ENCODE measurements around the gene CAPN12.

DNA sequence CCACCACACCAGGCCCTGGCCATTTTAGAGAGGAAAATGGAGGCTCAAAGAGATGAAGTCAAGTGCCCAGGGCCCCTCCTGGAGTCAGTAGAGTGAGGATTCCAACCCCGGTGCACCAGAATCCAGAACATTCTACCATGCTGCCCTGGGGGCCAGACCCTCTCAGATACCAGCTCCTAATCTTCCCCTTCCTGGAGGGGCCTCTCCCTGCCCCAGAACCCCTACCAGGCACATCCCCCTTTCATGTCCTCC lies 11.1 kb downstream of the CAPN12 start:
- TF ChIP-seq, protein P1, sequence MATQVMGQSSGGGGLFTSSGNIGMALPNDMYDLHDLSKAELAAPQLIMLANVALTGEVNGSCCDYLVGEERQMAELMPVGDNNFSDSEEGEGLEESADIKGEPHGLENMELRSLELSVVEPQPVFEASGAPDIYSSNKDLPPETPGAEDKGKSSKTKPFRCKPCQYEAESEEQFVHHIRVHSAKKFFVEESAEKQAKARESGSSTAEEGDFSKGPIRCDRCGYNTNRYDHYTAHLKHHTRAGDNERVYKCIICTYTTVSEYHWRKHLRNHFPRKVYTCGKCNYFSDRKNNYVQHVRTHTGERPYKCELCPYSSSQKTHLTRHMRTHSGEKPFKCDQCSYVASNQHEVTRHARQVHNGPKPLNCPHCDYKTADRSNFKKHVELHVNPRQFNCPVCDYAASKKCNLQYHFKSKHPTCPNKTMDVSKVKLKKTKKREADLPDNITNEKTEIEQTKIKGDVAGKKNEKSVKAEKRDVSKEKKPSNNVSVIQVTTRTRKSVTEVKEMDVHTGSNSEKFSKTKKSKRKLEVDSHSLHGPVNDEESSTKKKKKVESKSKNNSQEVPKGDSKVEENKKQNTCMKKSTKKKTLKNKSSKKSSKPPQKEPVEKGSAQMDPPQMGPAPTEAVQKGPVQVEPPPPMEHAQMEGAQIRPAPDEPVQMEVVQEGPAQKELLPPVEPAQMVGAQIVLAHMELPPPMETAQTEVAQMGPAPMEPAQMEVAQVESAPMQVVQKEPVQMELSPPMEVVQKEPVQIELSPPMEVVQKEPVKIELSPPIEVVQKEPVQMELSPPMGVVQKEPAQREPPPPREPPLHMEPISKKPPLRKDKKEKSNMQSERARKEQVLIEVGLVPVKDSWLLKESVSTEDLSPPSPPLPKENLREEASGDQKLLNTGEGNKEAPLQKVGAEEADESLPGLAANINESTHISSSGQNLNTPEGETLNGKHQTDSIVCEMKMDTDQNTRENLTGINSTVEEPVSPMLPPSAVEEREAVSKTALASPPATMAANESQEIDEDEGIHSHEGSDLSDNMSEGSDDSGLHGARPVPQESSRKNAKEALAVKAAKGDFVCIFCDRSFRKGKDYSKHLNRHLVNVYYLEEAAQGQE (IDR thresholded peaks at IDR 0.05): no peak
- TF ChIP-seq, protein P2, sequence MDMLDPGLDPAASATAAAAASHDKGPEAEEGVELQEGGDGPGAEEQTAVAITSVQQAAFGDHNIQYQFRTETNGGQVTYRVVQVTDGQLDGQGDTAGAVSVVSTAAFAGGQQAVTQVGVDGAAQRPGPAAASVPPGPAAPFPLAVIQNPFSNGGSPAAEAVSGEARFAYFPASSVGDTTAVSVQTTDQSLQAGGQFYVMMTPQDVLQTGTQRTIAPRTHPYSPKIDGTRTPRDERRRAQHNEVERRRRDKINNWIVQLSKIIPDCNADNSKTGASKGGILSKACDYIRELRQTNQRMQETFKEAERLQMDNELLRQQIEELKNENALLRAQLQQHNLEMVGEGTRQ (IDR thresholded peaks at IDR 0.05): no peak
- no peak for TF ChIP-seq EHMT2 (IDR thresholded peaks at IDR 0.05; ENCODE audit: low read depth)
- TF ChIP-seq, protein P3, sequence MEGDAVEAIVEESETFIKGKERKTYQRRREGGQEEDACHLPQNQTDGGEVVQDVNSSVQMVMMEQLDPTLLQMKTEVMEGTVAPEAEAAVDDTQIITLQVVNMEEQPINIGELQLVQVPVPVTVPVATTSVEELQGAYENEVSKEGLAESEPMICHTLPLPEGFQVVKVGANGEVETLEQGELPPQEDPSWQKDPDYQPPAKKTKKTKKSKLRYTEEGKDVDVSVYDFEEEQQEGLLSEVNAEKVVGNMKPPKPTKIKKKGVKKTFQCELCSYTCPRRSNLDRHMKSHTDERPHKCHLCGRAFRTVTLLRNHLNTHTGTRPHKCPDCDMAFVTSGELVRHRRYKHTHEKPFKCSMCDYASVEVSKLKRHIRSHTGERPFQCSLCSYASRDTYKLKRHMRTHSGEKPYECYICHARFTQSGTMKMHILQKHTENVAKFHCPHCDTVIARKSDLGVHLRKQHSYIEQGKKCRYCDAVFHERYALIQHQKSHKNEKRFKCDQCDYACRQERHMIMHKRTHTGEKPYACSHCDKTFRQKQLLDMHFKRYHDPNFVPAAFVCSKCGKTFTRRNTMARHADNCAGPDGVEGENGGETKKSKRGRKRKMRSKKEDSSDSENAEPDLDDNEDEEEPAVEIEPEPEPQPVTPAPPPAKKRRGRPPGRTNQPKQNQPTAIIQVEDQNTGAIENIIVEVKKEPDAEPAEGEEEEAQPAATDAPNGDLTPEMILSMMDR (IDR thresholded peaks at IDR 0.05): no peak
